ENCODE measurements around the gene FCHO2.

GRCh38 chr5:72908664-72909063 is 47.2 kb upstream of the FCHO2 start:
- TF ChIP-seq, protein P1, sequence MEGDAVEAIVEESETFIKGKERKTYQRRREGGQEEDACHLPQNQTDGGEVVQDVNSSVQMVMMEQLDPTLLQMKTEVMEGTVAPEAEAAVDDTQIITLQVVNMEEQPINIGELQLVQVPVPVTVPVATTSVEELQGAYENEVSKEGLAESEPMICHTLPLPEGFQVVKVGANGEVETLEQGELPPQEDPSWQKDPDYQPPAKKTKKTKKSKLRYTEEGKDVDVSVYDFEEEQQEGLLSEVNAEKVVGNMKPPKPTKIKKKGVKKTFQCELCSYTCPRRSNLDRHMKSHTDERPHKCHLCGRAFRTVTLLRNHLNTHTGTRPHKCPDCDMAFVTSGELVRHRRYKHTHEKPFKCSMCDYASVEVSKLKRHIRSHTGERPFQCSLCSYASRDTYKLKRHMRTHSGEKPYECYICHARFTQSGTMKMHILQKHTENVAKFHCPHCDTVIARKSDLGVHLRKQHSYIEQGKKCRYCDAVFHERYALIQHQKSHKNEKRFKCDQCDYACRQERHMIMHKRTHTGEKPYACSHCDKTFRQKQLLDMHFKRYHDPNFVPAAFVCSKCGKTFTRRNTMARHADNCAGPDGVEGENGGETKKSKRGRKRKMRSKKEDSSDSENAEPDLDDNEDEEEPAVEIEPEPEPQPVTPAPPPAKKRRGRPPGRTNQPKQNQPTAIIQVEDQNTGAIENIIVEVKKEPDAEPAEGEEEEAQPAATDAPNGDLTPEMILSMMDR (IDR thresholded peaks at IDR 0.05), result no peak
- TF ChIP-seq EZH2 (IDR thresholded peaks at IDR 0.05), result no peak

Data from neural progenitor cell (in vitro differentiated cells).